ENCODE measurements around the gene SPI1.

GRCh38 chr11:47425611-47426010 is 47.3 kb upstream of the SPI1 start:
- no peak for TF ChIP-seq POLR2A (IDR thresholded peaks at IDR 0.05; ENCODE audit: low read length)
- TF ChIP-seq GATA1 (IDR thresholded peaks at IDR 0.05; ENCODE audit: low read depth, low read length), result no peak
